ENCODE measurements around the gene MYL7. TPM values are rescaled to one million over a fixed set of nuclear protein-coding genes. Genes with fewer than 3 reads are reported as not detected.

Gene MYL7
- total and polyA plus RNA-seq, 2 of the 13 experiments (the other 11 are each of a cell fraction or from before 2014, with no cell fraction given), result 1.8 TPM; not detected in 1

DNA sequence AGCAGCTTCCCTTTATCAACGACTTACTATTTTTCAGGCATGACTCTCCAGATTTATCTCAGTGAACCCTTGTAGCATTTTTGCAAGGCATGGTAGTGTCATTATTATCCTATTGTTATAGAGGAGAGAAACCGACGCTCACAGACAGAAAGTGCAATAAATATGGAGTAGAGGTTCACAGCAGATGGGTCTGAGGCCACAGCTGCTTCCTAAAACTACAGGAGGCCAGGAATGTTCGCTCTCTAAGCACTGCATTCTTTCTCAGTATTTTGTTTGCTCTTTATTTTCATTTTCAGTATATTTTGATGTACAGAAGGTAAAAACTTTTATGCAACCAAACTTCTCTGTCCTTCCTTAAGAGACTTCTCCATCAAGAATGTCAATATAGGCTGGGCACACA is 41.5 kb downstream of the MYL7 start:
- no peak overlapping the region; a peak in 1 of 6 replicates for H3K4me3 ChIP-seq (replicated peaks in 1 of 3; ENCODE audit: insufficient read depth in 1 of 3, low read depth in 2 of 3, low read length in 3 of 3)
- no peak overlapping the region for H3K9ac ChIP-seq (ENCODE audit: insufficient read depth, low read depth, low read length)
- in situ Hi-C loops (cut with HindIII; ENCODE audit: extremely low pct_ligation_motif_present, low pct_unique_long_range_greater_than_20kb), result no loop called here
- no peaks in the 10 kb centered on the region for H4K20me1 ChIP-seq (ENCODE audit: insufficient read depth, low read length)
- peak overlapping the region; percentile 88; the same call in 1 of the 2 replicates for H3K4me2 ChIP-seq (ENCODE audit: low read depth, low read length)
- H3K36me3 ChIP-seq (replicated peaks in 1 of 2; ENCODE audit: control insufficient read depth in 1 of 2, insufficient read depth in 2 of 2, low read length in 2 of 2), result no peaks in the 10 kb centered on the region
- no peaks in the 10 kb centered on the region for H3K79me2 ChIP-seq (ENCODE audit: insufficient read depth, low read length)
- intact Hi-C loops (cut with micrococcal nuclease; ENCODE audit: unreplicated experiment), result no loop called here
- no peaks in the 10 kb centered on the region for H3K9me3 ChIP-seq (ENCODE audit: low read length)
- H3K27ac ChIP-seq (ENCODE audit: extremely low read length, insufficient read depth, low read length), result no peak overlapping the region
- BruUV-seq (replicated peaks), result no TSS peak
- peaks cover 64% of the 10 kb centered on the region for H3K4me1 ChIP-seq (ENCODE audit: insufficient read depth, low read length)
- H3K27me3 ChIP-seq (ENCODE audit: control insufficient read depth in 1 of 2, insufficient read depth in 2 of 2, low read length in 2 of 2), result peaks cover 2 to 15% of the 10 kb centered on the region in 2 experiments; a peak in 1 of 5 replicates
- no peak overlapping the region for H2AFZ ChIP-seq (ENCODE audit: low read length)
- 81% methylated on average over 4 of the region's 4 CpGs for WGBS (ENCODE audit: low lambda C conversion rate)
- ATAC-seq (no peak), FAIRE-seq (no peak), DNase-seq (ENCODE audit: low spot score) (no peak)
- ChIA-PET POLR2A (no interaction called here), CTCF (ENCODE audit: low intra/inter-chr PET ratio, low total read pairs) (no interaction called here)
- TF ChIP-seq MIER2 (CRISPR knock-in tag; IDR thresholded peaks at IDR 0.05) (no peak), ISX (CRISPR knock-in tag; conservative IDR thresholded peaks at IDR 0.05) (no peak), ZNF296 (CRISPR knock-in tag; conservative IDR thresholded peaks at IDR 0.05) (no peak), ZFP82 (CRISPR knock-in tag; IDR thresholded peaks at IDR 0.05; ENCODE audit: borderline replicate concordance) (no peak), ZNF556 (CRISPR knock-in tag; IDR thresholded peaks at IDR 0.05; ENCODE audit: borderline replicate concordance) (no peak), PTBP1 (IDR thresholded peaks at IDR 0.05; ENCODE audit: low read depth, low read length, poor library complexity, severe bottlenecking) (no peak), MLXIP (CRISPR knock-in tag; IDR thresholded peaks at IDR 0.05; ENCODE audit: borderline replicate concordance) (no peak), ZNF253 (CRISPR knock-in tag; IDR thresholded peaks at IDR 0.05; ENCODE audit: borderline replicate concordance) (no peak), MED1 (CRISPR knock-in tag; IDR thresholded peaks at IDR 0.05) (no peak), ZSCAN9 (CRISPR knock-in tag; IDR thresholded peaks at IDR 0.05; ENCODE audit: borderline replicate concordance) (no peak), ARNTL (CRISPR knock-in tag; IDR thresholded peaks at IDR 0.05) (no peak), LRRFIP1 (CRISPR knock-in tag; conservative IDR thresholded peaks at IDR 0.05) (no peak)
- TF ChIP-seq, protein P1, sequence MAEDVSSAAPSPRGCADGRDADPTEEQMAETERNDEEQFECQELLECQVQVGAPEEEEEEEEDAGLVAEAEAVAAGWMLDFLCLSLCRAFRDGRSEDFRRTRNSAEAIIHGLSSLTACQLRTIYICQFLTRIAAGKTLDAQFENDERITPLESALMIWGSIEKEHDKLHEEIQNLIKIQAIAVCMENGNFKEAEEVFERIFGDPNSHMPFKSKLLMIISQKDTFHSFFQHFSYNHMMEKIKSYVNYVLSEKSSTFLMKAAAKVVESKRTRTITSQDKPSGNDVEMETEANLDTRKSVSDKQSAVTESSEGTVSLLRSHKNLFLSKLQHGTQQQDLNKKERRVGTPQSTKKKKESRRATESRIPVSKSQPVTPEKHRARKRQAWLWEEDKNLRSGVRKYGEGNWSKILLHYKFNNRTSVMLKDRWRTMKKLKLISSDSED (CRISPR knock-in tag; IDR thresholded peaks at IDR 0.05), result no peak
- TF ChIP-seq, protein P2, sequence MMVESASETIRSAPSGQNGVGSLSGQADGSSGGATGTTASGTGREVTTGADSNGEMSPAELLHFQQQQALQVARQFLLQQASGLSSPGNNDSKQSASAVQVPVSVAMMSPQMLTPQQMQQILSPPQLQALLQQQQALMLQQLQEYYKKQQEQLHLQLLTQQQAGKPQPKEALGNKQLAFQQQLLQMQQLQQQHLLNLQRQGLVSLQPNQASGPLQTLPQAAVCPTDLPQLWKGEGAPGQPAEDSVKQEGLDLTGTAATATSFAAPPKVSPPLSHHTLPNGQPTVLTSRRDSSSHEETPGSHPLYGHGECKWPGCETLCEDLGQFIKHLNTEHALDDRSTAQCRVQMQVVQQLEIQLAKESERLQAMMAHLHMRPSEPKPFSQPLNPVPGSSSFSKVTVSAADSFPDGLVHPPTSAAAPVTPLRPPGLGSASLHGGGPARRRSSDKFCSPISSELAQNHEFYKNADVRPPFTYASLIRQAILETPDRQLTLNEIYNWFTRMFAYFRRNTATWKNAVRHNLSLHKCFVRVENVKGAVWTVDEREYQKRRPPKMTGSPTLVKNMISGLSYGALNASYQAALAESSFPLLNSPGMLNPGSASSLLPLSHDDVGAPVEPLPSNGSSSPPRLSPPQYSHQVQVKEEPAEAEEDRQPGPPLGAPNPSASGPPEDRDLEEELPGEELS (CRISPR knock-in tag; IDR thresholded peaks at IDR 0.05), result no peak
- TF ChIP-seq, protein P3, sequence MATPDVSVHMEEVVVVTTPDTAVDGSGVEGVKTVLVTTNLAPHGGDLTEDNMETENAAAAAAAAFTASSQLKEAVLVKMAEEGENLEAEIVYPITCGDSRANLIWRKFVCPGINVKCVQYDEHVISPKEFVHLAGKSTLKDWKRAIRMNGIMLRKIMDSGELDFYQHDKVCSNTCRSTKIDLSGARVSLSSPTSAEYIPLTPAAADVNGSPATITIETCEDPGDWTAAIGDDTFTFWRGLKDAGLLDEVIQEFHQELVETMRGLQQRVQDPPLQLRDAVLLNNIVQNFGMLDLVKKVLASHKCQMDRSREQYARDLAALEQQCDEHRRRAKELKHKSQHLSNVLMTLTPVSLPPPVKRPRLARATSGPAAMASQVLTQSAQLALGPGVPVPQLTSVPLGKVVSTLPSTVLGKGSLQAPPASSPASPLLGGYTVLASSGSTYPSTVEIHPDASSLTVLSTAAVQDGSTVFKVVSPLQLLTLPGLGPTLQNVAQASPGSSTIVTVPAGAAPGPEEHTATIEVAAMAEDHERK (CRISPR knock-in tag; IDR thresholded peaks at IDR 0.05; ENCODE audit: low read depth), result no peak
